Activated gamma-delta T cell treated with Interleukin-2 at 50 U/mL for 16 hours (primary cell): ENCODE results near the gene TTC7B.

Experiments used
- DNase-seq: peaks from one replicate; pipeline ENCODE4 v3.0.0-alpha.2; 2020

Gene TTC7B

GRCh38 chr14:90552465-90553297, 263.5 kb downstream of the TTC7B start:
- DNase-seq = no peak

GRCh38 chr14:90551733-90552464, 264.3 kb downstream of the TTC7B start:
- no peak for DNase-seq

GRCh38 chr14:90551070-90551704, 265.0 kb downstream of the TTC7B start:
- DNase-seq = no peak

GRCh38 chr14:90549794-90550641, 266.2 kb downstream of the TTC7B start:
- no peak for DNase-seq

GRCh38 chr14:90548455-90548854, 267.8 kb downstream of the TTC7B start:
- no peak for DNase-seq

- no peak for DNase-seq
Observed at GRCh38 chr14:90547968-90548367, 268.3 kb downstream of the TTC7B start.

GRCh38 chr14:90547250-90547649, 269.0 kb downstream of the TTC7B start:
- DNase-seq = no peak

GRCh38 chr14:90546767-90547166, 269.5 kb downstream of the TTC7B start:
- DNase-seq = no peak

- no peak for DNase-seq
Observed at GRCh38 chr14:90545966-90546751, 270.1 kb downstream of the TTC7B start.

- no peak for DNase-seq
Observed at GRCh38 chr14:90545382-90545781, 270.8 kb downstream of the TTC7B start.

- no peak for DNase-seq
Observed at GRCh38 chr14:90544971-90545370, 271.3 kb downstream of the TTC7B start.

GRCh38 chr14:90544566-90544965, 271.7 kb downstream of the TTC7B start:
- no peak for DNase-seq

- no peak for DNase-seq
Observed at GRCh38 chr14:90543876-90544275, 272.4 kb downstream of the TTC7B start.

GRCh38 chr14:90541076-90541634, 275.1 kb downstream of the TTC7B start:
- no peak for DNase-seq

GRCh38 chr14:90540437-90540836, 275.8 kb downstream of the TTC7B start:
- no peak for DNase-seq

- no peak for DNase-seq
Observed at GRCh38 chr14:90539996-90540395, 276.2 kb downstream of the TTC7B start.

- no peak for DNase-seq
Observed at GRCh38 chr14:90539496-90539775, 276.8 kb downstream of the TTC7B start.

- no peak for DNase-seq
Observed at GRCh38 chr14:90538716-90539495, 277.3 kb downstream of the TTC7B start.

- DNase-seq = no peak
Observed at GRCh38 chr14:90538095-90538494, 278.1 kb downstream of the TTC7B start.

GRCh38 chr14:90536511-90537191, 279.6 kb downstream of the TTC7B start:
- DNase-seq = no peak
